GM12874 (cell line): ENCODE data around the gene HAT1.

Experiments
- TF ChIP-seq, protein P1 (sequence below): IDR thresholded peaks from 2 replicates; pipeline ENCODE4 v1.5.1; 2011; ENCODE audit warnings: low read depth, mild to moderate bottlenecking, control low read depth, low read length, moderate library complexity; ENCODE audit not compliant: insufficient read depth

The HAT1 gene

DNA sequence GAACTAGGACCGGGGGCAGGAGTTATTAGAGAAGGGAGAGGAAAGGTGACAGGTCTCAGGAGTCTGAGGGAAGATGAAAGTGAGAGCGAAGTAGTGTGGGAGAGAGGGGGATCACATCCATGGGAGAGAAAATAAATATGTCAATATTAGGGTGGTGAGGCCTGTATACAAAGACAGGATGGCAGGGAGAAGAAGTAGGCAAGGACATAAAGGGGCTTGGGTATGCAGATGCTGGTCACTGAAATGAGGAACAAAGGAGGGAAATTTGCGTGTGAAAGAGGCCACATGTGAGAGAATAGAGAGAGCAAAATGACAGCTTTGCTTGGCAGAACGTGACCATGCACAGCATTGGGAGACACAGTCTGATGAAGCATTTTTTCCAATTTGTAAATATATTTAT lies 91.1 kb downstream of the HAT1 start:
- TF ChIP-seq, protein P1, sequence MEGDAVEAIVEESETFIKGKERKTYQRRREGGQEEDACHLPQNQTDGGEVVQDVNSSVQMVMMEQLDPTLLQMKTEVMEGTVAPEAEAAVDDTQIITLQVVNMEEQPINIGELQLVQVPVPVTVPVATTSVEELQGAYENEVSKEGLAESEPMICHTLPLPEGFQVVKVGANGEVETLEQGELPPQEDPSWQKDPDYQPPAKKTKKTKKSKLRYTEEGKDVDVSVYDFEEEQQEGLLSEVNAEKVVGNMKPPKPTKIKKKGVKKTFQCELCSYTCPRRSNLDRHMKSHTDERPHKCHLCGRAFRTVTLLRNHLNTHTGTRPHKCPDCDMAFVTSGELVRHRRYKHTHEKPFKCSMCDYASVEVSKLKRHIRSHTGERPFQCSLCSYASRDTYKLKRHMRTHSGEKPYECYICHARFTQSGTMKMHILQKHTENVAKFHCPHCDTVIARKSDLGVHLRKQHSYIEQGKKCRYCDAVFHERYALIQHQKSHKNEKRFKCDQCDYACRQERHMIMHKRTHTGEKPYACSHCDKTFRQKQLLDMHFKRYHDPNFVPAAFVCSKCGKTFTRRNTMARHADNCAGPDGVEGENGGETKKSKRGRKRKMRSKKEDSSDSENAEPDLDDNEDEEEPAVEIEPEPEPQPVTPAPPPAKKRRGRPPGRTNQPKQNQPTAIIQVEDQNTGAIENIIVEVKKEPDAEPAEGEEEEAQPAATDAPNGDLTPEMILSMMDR: no peak

DNA sequence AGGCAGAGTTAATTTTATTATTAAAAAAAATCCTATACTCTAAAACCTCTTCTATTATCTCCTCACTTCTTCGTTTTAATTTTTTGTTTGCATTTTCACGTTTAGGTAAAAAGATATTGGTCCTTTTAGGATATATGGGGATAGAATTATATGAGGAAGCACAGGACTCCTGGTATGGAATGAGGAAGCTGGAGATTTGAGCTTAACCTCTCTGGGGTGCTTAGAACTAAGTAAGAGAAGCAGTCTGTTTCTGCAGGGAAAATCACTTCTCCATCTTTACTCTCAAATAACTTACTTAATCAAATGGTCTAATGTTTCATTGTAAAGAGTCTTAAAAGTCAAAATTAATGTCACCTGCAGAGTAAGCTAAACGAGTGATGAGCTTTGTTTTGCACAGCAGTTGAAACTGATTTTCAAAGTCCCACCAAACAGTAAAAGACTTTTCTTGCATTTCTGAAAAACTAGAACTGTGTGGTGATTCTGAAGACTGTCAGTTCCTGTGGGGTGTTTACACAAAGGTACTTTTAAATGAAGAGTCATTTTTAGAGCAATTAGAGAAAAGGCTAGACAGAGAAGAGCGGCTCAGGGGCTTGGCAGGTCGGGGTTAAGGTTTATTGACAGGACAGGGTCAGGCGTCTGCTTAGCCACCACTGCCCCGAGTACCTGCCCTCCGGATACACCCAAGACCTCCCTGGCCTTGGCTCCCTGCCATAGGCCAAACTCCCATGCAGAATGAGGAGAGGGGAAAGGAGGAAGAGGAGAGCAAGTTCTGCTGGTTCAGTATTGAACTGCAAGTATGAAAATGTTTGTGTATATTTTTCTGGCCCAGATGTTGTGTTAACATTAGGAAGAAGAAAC lies 99.0 kb downstream of the HAT1 start:
- TF ChIP-seq, protein P1: no peak

DNA sequence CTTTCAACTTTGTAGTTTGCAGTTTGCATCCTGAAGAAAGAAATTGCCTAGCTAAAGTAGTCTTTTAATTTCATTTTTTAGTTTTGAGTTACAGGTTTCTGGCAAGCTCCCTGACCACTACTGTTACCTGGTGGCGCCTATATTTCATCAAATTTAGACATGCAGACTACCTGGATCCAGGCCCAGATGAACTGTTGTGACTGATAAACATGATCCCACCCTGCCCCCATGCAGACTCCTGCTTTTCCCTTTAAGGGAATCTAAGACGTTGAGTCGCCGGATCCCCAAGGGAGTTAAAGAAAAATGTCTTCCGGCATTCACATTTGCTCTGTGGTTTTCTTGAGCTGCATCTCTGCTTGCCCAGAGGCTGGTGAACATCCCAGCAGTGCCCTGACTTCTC lies 99.7 kb downstream of the HAT1 start:
- TF ChIP-seq, protein P1: no peak

DNA sequence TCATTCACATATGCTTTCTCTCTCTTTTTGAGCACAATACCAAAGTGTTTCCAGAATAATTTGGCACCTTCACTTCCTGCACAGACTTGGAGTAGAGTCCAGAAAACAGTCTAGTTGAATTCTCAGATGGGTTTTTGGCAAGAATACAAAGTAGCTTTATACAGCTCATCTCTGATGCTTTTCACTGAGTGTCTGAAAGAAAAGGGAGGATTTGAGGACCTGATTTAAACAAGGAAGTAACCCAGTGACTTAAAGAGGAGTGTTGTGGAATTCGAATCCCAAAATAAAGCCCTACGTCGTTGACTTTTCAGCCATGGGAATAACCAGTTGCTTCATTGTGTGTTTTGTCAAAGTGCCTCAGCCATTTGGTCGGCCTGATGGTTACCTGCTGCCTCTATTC lies 109.3 kb downstream of the HAT1 start:
- TF ChIP-seq, protein P1: no peak
